ENCODE results near the gene ABCD4. TPM values are rescaled to one million over a fixed set of nuclear protein-coding genes. Genes with fewer than 3 reads are reported as not detected.

ABCD4 gene
- total RNA-seq, 1 donor: 32.6 TPM

GRCh38 chr14:74239848-74240793 is 62.6 kb downstream of the ABCD4 start:
- peaks cover 27% of the 10 kb centered on the region for H3K4me1 ChIP-seq (ENCODE audit: insufficient read depth, low read length)
- H3K4me3 ChIP-seq (ENCODE audit: low read length): no peak overlapping the region

GRCh38 chr14:74238974-74239847 is 63.5 kb downstream of the ABCD4 start, which contains the start of gene VSX2:
TSS of gene VSX2 (plus strand) at chr14:74239449. CDS start at chr14:74239562, 113 bp downstream.
- H3K27me3 ChIP-seq (ENCODE audit: insufficient read depth, low read length): peaks cover 77% of the 10 kb centered on the region
- peaks cover 27% of the 10 kb centered on the region for H3K4me1 ChIP-seq (ENCODE audit: insufficient read depth, low read length)
- no peak within 1 kb of the TSS for H3K4me3 ChIP-seq (ENCODE audit: low read length)
- no peaks in the 10 kb centered on the region for H3K9me3 ChIP-seq (ENCODE audit: low read depth, low read length)

More at GRCh38 chr14:74239848-74240793, 62.6 kb downstream of the ABCD4 start:
- Histone ChIP-seq H3K9me3 (ENCODE audit: low read depth, low read length) (no peaks in the 10 kb centered on the region), H3K27me3 (ENCODE audit: insufficient read depth, low read length) (peaks cover 82% of the 10 kb centered on the region)

- no peak overlapping the region for H3K4me3 ChIP-seq (ENCODE audit: low read length)
- peaks cover 27% of the 10 kb centered on the region for H3K4me1 ChIP-seq (ENCODE audit: insufficient read depth, low read length)
- H3K9me3 ChIP-seq (ENCODE audit: low read depth, low read length): no peaks in the 10 kb centered on the region
- H3K27me3 ChIP-seq (ENCODE audit: insufficient read depth, low read length): peaks cover 59% of the 10 kb centered on the region
These were observed 65.3 kb downstream of the ABCD4 start for GRCh38 chr14:74237441-74237840.

Other genes starting within 250 kb of the ABCD4 start
- gene ALDH6A1, start 218.5 kb downstream of the ABCD4 start, total RNA-seq: 6.6 TPM
- 4.9 TPM for gene LIN52, start 218.0 kb downstream of the ABCD4 start, total RNA-seq
- gene VSX2, start 63.5 kb downstream of the ABCD4 start, total RNA-seq: not detected
- not detected for gene VRTN, start 45.5 kb upstream of the ABCD4 start, total RNA-seq
- gene SYNDIG1L, start 123.3 kb upstream of the ABCD4 start, total RNA-seq: not detected
- 166 TPM for gene NPC2, start 190.4 kb upstream of the ABCD4 start, total RNA-seq
- 17.1 TPM for gene ISCA2, start 190.8 kb upstream of the ABCD4 start, total RNA-seq